ENCODE data around the gene SALL3. TPM values are rescaled to one million over a fixed set of nuclear protein-coding genes. Genes with fewer than 3 reads are reported as not detected.

Gene SALL3
- total RNA-seq, 2 donors from 2014 or later, result not detected

- no peaks in the 10 kb centered on the region for H3K4me1 Mint-ChIP-seq (ENCODE audit: low read depth)
- no peaks in the 10 kb centered on the region for H3K36me3 Mint-ChIP-seq (ENCODE audit: insufficient read depth in 2 of 2)
- no peak for DNase-seq
- H3K27me3 Mint-ChIP-seq (ENCODE audit: low read depth), result peaks cover 5% of the 10 kb centered on the region
- no peaks in the 10 kb centered on the region for H3K9me3 Mint-ChIP-seq
- ATAC-seq (replicated peaks in 1 of 2), result no peak
- H3K27ac Mint-ChIP-seq, result no peak overlapping the region
- no peak overlapping the region for H3K4me3 Mint-ChIP-seq
Observed at GRCh38 chr18:79008356-79008940, 28.8 kb downstream of the SALL3 start.

GRCh38 chr18:79010802-79011201 is 31.2 kb downstream of the SALL3 start:
- Mint-ChIP-seq H3K4me1 (ENCODE audit: low read depth) (no peaks in the 10 kb centered on the region), H3K27me3 (ENCODE audit: low read depth) (peaks cover 6% of the 10 kb centered on the region), H3K9me3 (no peaks in the 10 kb centered on the region), H3K36me3 (ENCODE audit: insufficient read depth in 2 of 2) (no peaks in the 10 kb centered on the region), H3K27ac (no peak overlapping the region), H3K4me3 (peak overlapping the region in 1 of 2 donors; percentile 16)
- no peak for DNase-seq
- ATAC-seq (replicated peaks in 1 of 2), result no peak

GRCh38 chr18:79011300-79011870 is 31.8 kb downstream of the SALL3 start:
- Mint-ChIP-seq H3K4me3 (peak overlapping the region in 1 of 2 donors; percentile 16), H3K4me1 (ENCODE audit: low read depth) (no peaks in the 10 kb centered on the region), H3K9me3 (no peaks in the 10 kb centered on the region), H3K27ac (no peak overlapping the region), H3K27me3 (ENCODE audit: low read depth) (peaks cover 6% of the 10 kb centered on the region), H3K36me3 (ENCODE audit: insufficient read depth in 2 of 2) (no peaks in the 10 kb centered on the region)
- ATAC-seq (replicated peaks in 1 of 2), result peak in 1 of 2 donors; percentile 32
- no peak for DNase-seq

DNA sequence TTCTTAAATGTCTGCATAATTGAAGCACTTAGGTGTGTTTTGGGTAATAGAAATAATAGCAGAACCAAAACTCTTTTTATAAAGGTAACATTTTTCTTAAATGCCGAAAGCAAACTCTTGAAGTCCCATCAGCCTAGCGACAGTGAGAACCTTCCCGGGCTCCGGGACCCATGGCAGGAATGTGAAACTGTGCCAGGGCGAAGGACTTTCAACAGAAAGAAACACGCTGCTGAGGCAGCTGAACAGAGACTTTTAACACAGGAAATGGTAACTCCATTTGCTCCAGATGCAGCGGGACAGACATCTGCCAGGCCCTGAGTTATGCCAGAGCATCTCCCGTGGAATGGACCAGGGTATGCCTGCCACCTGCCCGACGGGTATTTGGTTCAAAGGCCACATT is 34.3 kb downstream of the SALL3 start:
- Mint-ChIP-seq H3K27me3 (ENCODE audit: low read depth) (peaks cover 6% of the 10 kb centered on the region), H3K36me3 (ENCODE audit: insufficient read depth in 2 of 2) (no peaks in the 10 kb centered on the region), H3K4me3 (no peak overlapping the region), H3K9me3 (no peaks in the 10 kb centered on the region), H3K27ac (no peak overlapping the region), H3K4me1 (ENCODE audit: low read depth) (no peaks in the 10 kb centered on the region)
- ATAC-seq (replicated peaks in 1 of 2) (no peak), DNase-seq (no peak)

DNA sequence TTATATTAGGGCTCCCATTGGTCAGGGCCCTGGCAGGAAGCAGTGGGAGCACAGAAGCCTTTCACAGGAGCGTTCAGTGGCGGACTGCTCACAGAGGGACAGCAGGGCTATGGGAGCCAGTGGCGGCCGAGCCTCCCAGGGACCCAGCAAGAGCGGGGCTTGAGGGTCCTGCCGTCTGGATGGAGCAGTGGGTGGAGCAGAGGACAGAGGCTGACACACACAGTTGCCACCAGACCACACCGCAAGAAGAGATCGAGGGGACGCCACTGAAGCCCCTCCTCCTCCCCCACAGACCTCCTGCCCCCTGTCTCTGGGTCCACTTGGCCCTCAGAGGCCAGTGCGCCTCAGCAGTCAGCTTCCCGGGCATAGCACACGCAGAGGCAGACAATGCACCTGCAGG is 39.3 kb downstream of the SALL3 start:
- no peak overlapping the region for H3K4me3 Mint-ChIP-seq
- DNase-seq, result no peak

GRCh38 chr18:79019881-79020280 is 40.3 kb downstream of the SALL3 start:
- Mint-ChIP-seq H3K4me1 (ENCODE audit: low read depth) (no peaks in the 10 kb centered on the region), H3K4me3 (no peak overlapping the region), H3K27ac (no peak overlapping the region), H3K9me3 (no peaks in the 10 kb centered on the region), H3K36me3 (ENCODE audit: insufficient read depth in 2 of 2) (peaks cover 0 to 1% of the 10 kb centered on the region in 2 donors), H3K27me3 (ENCODE audit: low read depth) (no peaks in the 10 kb centered on the region)
- ATAC-seq (replicated peaks in 1 of 2) (no peak), DNase-seq (no peak)

More for the DNA sequence above, 39.3 kb downstream of the SALL3 start:
- H3K9me3 Mint-ChIP-seq, result no peaks in the 10 kb centered on the region
- no peaks in the 10 kb centered on the region for H3K36me3 Mint-ChIP-seq (ENCODE audit: insufficient read depth in 2 of 2)
- H3K27me3 Mint-ChIP-seq (ENCODE audit: low read depth), result no peaks in the 10 kb centered on the region
- H3K4me1 Mint-ChIP-seq (ENCODE audit: low read depth), result no peaks in the 10 kb centered on the region
- ATAC-seq (replicated peaks in 1 of 2), result no peak
- H3K27ac Mint-ChIP-seq, result no peak overlapping the region

DNA sequence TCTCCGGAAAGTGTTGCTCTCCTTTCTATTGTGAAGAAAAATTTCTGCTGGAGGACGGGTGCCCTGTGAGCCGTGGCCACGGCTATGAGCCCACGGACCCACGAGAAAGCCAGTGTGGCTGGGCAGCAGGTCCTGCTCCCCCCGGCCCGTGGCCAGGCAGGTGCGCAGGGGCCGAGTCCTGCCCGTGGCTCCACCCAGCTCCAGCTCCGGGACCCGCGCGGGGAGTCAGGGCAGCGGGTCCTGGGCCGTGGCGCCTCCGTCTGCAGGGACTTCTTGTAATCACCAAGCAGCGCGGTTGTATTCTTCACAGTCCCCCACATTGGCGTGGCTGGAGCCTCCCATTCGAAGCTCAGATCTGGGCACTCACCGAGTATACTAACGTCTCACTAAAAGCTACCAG is 43.0 kb downstream of the SALL3 start:
- no peak for DNase-seq
- no peaks in the 10 kb centered on the region for H3K9me3 Mint-ChIP-seq

DNA sequence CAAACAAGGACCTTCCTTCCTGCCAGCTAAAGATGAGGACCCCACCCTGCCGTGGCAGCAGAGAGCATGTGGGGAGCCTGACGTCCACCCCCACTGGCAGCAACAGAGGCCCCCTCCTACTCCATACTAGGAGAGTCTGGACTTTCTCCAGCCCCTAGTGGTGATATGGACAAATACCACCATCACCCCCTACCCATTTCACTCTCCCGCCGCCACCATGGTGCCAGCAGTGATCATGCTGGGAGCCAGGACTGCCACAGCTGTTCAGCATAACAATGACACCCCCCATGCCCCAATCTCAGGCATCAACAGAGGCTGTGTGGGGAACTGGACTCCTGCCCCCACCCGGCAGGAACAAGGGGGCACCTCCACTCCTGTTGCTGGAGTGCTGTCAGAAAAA is 46.9 kb downstream of the SALL3 start:
- H3K27ac Mint-ChIP-seq, result no peak overlapping the region
- H3K27me3 Mint-ChIP-seq (ENCODE audit: low read depth), result no peaks in the 10 kb centered on the region
- no peak for DNase-seq
- no peaks in the 10 kb centered on the region for H3K4me1 Mint-ChIP-seq (ENCODE audit: low read depth)
- no peak overlapping the region for H3K4me3 Mint-ChIP-seq
- ATAC-seq (replicated peaks in 1 of 2), result no peak
- H3K36me3 Mint-ChIP-seq (ENCODE audit: insufficient read depth in 2 of 2), result peaks cover 3% of the 10 kb centered on the region in 2 donors
- peaks cover 5 to 7% of the 10 kb centered on the region in 2 donors for H3K9me3 Mint-ChIP-seq

More for the DNA sequence above, 43.0 kb downstream of the SALL3 start:
- H3K4me3 Mint-ChIP-seq, result no peak overlapping the region
- H3K27me3 Mint-ChIP-seq (ENCODE audit: low read depth), result no peaks in the 10 kb centered on the region
- no peak overlapping the region for H3K27ac Mint-ChIP-seq
- peaks cover 0 to 1% of the 10 kb centered on the region in 2 donors for H3K36me3 Mint-ChIP-seq (ENCODE audit: insufficient read depth in 2 of 2)
- ATAC-seq (replicated peaks in 1 of 2), result no peak
- no peaks in the 10 kb centered on the region for H3K4me1 Mint-ChIP-seq (ENCODE audit: low read depth)

- Mint-ChIP-seq H3K36me3 (ENCODE audit: insufficient read depth in 2 of 2) (peaks cover 2 to 3% of the 10 kb centered on the region in 2 donors), H3K9me3 (peaks cover 5 to 8% of the 10 kb centered on the region in 2 donors), H3K4me3 (no peak overlapping the region), H3K27me3 (ENCODE audit: low read depth) (no peaks in the 10 kb centered on the region), H3K4me1 (ENCODE audit: low read depth) (no peaks in the 10 kb centered on the region), H3K27ac (no peak overlapping the region)
- no peak for DNase-seq
- no peak for ATAC-seq (replicated peaks in 1 of 2)
Observed at GRCh38 chr18:79030680-79031079, 51.1 kb downstream of the SALL3 start.

GRCh38 chr18:79042276-79042675 is 62.7 kb downstream of the SALL3 start:
- Mint-ChIP-seq H3K27me3 (ENCODE audit: low read depth) (no peaks in the 10 kb centered on the region), H3K4me3 (no peak overlapping the region), H3K9me3 (peaks cover 0 to 2% of the 10 kb centered on the region in 2 donors), H3K4me1 (ENCODE audit: low read depth) (no peaks in the 10 kb centered on the region), H3K27ac (no peak overlapping the region), H3K36me3 (ENCODE audit: insufficient read depth in 2 of 2) (no peaks in the 10 kb centered on the region)
- ATAC-seq (replicated peaks in 1 of 2), result no peak
- no peak for DNase-seq

GRCh38 chr18:79043288-79043687 is 63.7 kb downstream of the SALL3 start:
- H3K27me3 Mint-ChIP-seq (ENCODE audit: low read depth), result no peaks in the 10 kb centered on the region
- no peaks in the 10 kb centered on the region for H3K4me1 Mint-ChIP-seq (ENCODE audit: low read depth)
- H3K9me3 Mint-ChIP-seq, result peaks cover 0 to 2% of the 10 kb centered on the region in 2 donors
- DNase-seq, result no peak
- no peak for ATAC-seq (replicated peaks in 1 of 2)
- H3K4me3 Mint-ChIP-seq, result no peak overlapping the region
- no peaks in the 10 kb centered on the region for H3K36me3 Mint-ChIP-seq (ENCODE audit: insufficient read depth in 2 of 2)
- H3K27ac Mint-ChIP-seq, result no peak overlapping the region

DNA sequence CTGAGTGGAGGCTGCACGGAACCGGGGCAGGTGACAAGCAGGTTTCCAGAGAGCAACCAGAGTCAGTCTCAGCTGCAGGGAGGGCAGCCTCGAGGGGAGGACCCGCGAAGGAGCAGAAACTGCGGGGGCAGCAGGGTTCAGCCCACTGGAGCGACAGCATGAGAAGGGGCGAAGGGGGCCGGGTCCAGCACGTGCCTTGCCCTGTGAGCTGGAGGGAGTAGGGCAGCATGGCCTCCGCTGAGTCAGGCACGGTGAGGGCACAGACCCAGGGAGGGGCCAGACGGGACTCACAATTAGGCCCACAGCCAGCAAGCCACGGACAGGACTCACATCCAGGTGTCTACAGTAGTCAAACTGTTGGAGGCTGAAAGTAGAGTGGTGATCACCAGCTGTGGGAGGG is 66.9 kb downstream of the SALL3 start:
- no peaks in the 10 kb centered on the region for H3K4me1 Mint-ChIP-seq (ENCODE audit: low read depth)
- DNase-seq (no peak), ATAC-seq (replicated peaks in 1 of 2) (no peak)
- no peaks in the 10 kb centered on the region for H3K9me3 Mint-ChIP-seq
- H3K27me3 Mint-ChIP-seq (ENCODE audit: low read depth), result no peaks in the 10 kb centered on the region
- H3K4me3 Mint-ChIP-seq, result no peak overlapping the region
- no peak overlapping the region for H3K27ac Mint-ChIP-seq
- H3K36me3 Mint-ChIP-seq (ENCODE audit: insufficient read depth in 2 of 2), result no peaks in the 10 kb centered on the region

DNA sequence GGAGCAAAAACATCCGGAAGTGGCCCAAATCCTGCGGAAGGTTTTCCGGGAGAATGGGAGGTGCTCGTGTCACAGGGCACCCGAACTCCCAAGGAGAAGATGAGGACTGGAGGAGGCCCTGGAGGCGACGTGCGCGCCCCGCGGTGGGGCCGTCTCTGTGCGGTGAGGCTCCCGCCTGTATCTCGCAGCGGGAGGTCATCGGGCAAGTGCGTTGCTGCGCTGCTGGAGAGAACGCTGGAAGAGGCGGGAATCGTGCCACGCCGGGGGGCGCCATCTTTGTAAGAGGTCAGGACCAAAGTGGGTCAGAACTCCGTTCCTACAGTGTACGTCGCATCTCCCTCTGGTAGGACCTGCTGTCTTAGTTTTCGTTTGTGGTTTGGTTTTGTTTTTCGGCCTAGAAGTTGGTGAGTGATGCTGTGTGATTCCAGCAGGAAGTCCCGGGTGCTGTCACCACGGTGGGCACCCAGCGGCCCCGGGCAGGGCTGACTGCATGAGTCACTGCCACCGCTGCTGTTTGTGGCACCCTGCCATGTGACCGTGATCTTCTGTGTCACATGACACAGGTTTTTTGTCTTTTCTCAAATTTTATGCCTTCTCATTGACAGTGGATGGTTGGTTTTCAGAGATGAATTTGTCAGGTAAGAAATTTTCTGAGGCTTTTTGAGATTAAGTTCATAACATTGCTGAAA is 68.1 kb downstream of the SALL3 start:
- ATAC-seq (replicated peaks in 1 of 2), result no peak
- Mint-ChIP-seq H3K27ac (no peak overlapping the region), H3K4me3 (no peak overlapping the region), H3K9me3 (no peaks in the 10 kb centered on the region), H3K27me3 (ENCODE audit: low read depth) (no peaks in the 10 kb centered on the region), H3K4me1 (ENCODE audit: low read depth) (no peaks in the 10 kb centered on the region), H3K36me3 (ENCODE audit: insufficient read depth in 2 of 2) (no peaks in the 10 kb centered on the region)
- no peak for DNase-seq

Data from activated T-cell treated with anti-CD3 and anti-CD28 coated beads, Interleukin-2, amount 50 U/mL, for 72 hours (primary cell).